ENCODE data around the gene RGS6.

Gene RGS6

GRCh38 chr14:72565149-72565559 lies 632.9 kb downstream of the RGS6 start:
- TF ChIP-seq, protein P1, sequence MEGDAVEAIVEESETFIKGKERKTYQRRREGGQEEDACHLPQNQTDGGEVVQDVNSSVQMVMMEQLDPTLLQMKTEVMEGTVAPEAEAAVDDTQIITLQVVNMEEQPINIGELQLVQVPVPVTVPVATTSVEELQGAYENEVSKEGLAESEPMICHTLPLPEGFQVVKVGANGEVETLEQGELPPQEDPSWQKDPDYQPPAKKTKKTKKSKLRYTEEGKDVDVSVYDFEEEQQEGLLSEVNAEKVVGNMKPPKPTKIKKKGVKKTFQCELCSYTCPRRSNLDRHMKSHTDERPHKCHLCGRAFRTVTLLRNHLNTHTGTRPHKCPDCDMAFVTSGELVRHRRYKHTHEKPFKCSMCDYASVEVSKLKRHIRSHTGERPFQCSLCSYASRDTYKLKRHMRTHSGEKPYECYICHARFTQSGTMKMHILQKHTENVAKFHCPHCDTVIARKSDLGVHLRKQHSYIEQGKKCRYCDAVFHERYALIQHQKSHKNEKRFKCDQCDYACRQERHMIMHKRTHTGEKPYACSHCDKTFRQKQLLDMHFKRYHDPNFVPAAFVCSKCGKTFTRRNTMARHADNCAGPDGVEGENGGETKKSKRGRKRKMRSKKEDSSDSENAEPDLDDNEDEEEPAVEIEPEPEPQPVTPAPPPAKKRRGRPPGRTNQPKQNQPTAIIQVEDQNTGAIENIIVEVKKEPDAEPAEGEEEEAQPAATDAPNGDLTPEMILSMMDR (IDR thresholded peaks at IDR 0.05) = no peak

GRCh38 chr14:72565917-72566316 lies 633.7 kb downstream of the RGS6 start:
- TF ChIP-seq, protein P1 (IDR thresholded peaks at IDR 0.05) = no peak

- TF ChIP-seq, protein P1 (IDR thresholded peaks at IDR 0.05) = no peak
Measured at GRCh38 chr14:72567226-72567625, 635.0 kb downstream of the RGS6 start.

GRCh38 chr14:72568296-72568992 lies 636.2 kb downstream of the RGS6 start:
- TF ChIP-seq, protein P1 (IDR thresholded peaks at IDR 0.05) = no peak

GRCh38 chr14:72573725-72574417 lies 641.6 kb downstream of the RGS6 start:
- TF ChIP-seq, protein P1 (IDR thresholded peaks at IDR 0.05) = no peak

- TF ChIP-seq, protein P1 (IDR thresholded peaks at IDR 0.05) = no peak
Measured at GRCh38 chr14:72574715-72575114, 642.5 kb downstream of the RGS6 start.

DNA sequence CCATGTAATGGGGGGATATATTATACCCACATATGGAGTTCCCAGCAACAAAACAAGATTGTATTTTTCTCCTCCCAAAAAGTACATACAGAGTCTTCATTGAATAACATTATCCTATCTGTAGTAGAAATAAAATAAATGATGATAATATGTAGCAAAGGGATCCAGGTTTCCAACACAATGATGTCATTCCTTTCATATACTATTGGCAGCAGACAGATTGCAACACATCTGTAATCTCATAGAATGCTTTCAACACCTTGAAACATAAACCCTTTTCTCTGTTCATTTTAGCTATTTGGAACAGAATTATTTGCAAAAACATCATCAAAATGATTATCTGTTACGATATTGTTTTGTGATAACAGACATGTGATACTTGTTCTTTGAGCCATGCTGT lies 644.0 kb downstream of the RGS6 start:
- TF ChIP-seq, protein P1 (IDR thresholded peaks at IDR 0.05) = no peak

Data from LNCAP (cell line).